ENCODE measurements around the gene EFL1. TPM values are rescaled to one million over a fixed set of nuclear protein-coding genes. Genes with fewer than 3 reads are reported as not detected.

Gene EFL1
- total and polyA plus RNA-seq, 9 of the 15 experiments (the other 6 are each of a cell fraction or from before 2014, with no cell fraction given), result 4.8 to 32.5 (median 16.9) TPM

DNA sequence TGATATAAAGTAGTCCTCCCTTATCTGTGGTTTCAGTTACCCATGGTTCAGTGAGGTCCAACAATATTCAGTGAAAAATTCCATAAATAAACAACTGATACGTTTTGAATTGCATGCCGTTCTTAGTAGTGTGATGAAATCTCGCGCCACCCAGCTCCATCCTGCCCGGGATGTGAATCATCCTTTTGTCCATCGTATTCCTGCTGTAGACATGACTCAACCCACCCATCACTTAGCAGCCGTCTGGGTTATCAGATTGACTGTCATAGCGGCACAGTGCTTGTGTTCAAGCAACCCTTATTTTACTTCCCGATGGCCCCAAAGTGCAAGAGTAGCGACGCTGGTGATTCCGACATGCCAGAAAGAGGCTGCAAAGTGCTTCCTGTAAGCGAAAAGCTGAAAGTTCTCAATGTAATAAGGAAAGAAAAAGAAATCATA lies 168.7 kb downstream of the EFL1 start (continued):
- TF ChIP-seq IRF9 (tag; IDR thresholded peaks at IDR 0.05), result no peak; the same call in 1 of the 2 replicates
- TF ChIP-seq HDAC2 (IDR thresholded peaks at IDR 0.05), result peak; percentile 93
- TF ChIP-seq MTA2 (IDR thresholded peaks at IDR 0.05; ENCODE audit: low read depth), result no peak
- TF ChIP-seq TAL1 (IDR thresholded peaks at IDR 0.05), result no peak
- peak; percentile 100 for TF ChIP-seq CTBP1 (IDR thresholded peaks at IDR 0.05; ENCODE audit: borderline replicate concordance)
- TF ChIP-seq RBM17 (IDR thresholded peaks at IDR 0.05; ENCODE audit: borderline replicate concordance, low read depth, low read length), result no peak
- TF ChIP-seq NFATC3 (IDR thresholded peaks at IDR 0.05), result no peak
- TF ChIP-seq ZNF584 (CRISPR knock-in tag; IDR thresholded peaks at IDR 0.05; ENCODE audit: low read depth), result peak; percentile 83
- TF ChIP-seq HCFC1 (IDR thresholded peaks at IDR 0.05; ENCODE audit: low read depth, low read length), result no peak; the same call in 1 of the 2 replicates
- TF ChIP-seq PTBP1 (IDR thresholded peaks at IDR 0.05; ENCODE audit: low read depth, low read length), result no peak
- no peak for TF ChIP-seq ZNF212 (CRISPR knock-in tag; IDR thresholded peaks at IDR 0.05)
- no peak for TF ChIP-seq NFYB (IDR thresholded peaks at IDR 0.05; ENCODE audit: extremely low read depth, insufficient read length)
- TF ChIP-seq TAF15 (IDR thresholded peaks at IDR 0.05; ENCODE audit: low read depth, low read length), result no peak
- TF ChIP-seq SRF (CRISPR knock-in tag; IDR thresholded peaks at IDR 0.05), result no peak
- peak; percentile 90 for TF ChIP-seq SMARCE1 (IDR thresholded peaks at IDR 0.05)
- no peak for TF ChIP-seq SAFB2 (IDR thresholded peaks at IDR 0.05; ENCODE audit: borderline replicate concordance, low read depth, low read length, severe bottlenecking)
- peak; percentile 64; the same call in 1 of the 2 replicates for TF ChIP-seq LCOR (CRISPR knock-in tag; IDR thresholded peaks at IDR 0.05)
- TF ChIP-seq ZFX (CRISPR knock-in tag; IDR thresholded peaks at IDR 0.05), result no peak
- peak; percentile 67; the same call in 1 of the 2 replicates for TF ChIP-seq GATA2 (CRISPR knock-in tag; IDR thresholded peaks at IDR 0.05)
- TF ChIP-seq RBM14 (IDR thresholded peaks at IDR 0.05; ENCODE audit: borderline replicate concordance, insufficient read depth, low read depth, low read length), result no peak
- TF ChIP-seq ZNF444 (CRISPR knock-in tag; IDR thresholded peaks at IDR 0.05), result no peak
- TF ChIP-seq, protein P1, sequence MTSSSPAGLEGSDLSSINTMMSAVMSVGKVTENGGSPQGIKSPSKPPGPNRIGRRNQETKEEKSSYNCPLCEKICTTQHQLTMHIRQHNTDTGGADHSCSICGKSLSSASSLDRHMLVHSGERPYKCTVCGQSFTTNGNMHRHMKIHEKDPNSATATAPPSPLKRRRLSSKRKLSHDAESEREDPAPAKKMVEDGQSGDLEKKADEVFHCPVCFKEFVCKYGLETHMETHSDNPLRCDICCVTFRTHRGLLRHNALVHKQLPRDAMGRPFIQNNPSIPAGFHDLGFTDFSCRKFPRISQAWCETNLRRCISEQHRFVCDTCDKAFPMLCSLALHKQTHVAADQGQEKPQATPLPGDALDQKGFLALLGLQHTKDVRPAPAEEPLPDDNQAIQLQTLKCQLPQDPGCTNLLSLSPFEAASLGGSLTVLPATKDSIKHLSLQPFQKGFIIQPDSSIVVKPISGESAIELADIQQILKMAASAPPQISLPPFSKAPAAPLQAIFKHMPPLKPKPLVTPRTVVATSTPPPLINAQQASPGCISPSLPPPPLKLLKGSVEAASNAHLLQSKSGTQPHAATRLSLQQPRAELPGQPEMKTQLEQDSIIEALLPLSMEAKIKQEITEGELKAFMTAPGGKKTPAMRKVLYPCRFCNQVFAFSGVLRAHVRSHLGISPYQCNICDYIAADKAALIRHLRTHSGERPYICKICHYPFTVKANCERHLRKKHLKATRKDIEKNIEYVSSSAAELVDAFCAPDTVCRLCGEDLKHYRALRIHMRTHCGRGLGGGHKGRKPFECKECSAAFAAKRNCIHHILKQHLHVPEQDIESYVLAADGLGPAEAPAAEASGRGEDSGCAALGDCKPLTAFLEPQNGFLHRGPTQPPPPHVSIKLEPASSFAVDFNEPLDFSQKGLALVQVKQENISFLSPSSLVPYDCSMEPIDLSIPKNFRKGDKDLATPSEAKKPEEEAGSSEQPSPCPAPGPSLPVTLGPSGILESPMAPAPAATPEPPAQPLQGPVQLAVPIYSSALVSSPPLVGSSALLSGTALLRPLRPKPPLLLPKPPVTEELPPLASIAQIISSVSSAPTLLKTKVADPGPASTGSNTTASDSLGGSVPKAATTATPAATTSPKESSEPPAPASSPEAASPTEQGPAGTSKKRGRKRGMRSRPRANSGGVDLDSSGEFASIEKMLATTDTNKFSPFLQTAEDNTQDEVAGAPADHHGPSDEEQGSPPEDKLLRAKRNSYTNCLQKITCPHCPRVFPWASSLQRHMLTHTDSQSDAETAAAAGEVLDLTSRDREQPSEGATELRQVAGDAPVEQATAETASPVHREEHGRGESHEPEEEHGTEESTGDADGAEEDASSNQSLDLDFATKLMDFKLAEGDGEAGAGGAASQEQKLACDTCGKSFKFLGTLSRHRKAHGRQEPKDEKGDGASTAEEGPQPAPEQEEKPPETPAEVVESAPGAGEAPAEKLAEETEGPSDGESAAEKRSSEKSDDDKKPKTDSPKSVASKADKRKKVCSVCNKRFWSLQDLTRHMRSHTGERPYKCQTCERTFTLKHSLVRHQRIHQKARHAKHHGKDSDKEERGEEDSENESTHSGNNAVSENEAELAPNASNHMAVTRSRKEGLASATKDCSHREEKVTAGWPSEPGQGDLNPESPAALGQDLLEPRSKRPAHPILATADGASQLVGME (CRISPR knock-in tag; IDR thresholded peaks at IDR 0.05), result peak; percentile 91
- no peak for TF ChIP-seq STAG1 (CRISPR knock-in tag; IDR thresholded peaks at IDR 0.05; ENCODE audit: borderline replicate concordance)
- TF ChIP-seq SP1 (CRISPR knock-in tag; IDR thresholded peaks at IDR 0.05), result no peak
- TF ChIP-seq NR2C1 (IDR thresholded peaks at IDR 0.05), result no peak
- TF ChIP-seq NR2C1 (tag; IDR thresholded peaks at IDR 0.05), result peak; percentile 45; the same call in 1 of the 2 replicates

All from K562 (cell line).